ENCODE measurements around the gene SPINK7.

DNA sequence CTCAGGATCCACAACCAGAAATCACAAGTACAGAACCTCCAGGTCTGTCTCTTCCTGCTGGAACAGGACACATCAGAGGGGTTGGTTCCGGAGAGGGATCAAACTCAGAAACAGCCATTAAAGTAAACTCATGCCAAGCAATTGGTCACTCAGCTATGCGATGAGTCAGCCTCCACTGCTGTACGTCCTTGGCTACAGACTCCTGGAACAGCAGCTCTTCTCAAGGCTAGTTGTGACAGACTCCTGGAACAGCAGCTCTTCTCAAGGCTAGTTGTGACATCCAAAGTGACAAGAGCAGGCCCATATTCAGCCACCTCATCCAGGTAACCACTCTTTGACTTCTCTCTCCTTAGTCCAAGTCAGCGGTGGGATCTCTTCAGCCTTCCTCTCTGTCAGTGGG lies 43.7 kb upstream of the SPINK7 start, which contains the start of gene SPINK13:
- TF ChIP-seq GATA2 (IDR thresholded peaks at IDR 0.05; ENCODE audit: low read depth, low read length) (no peak), GATA3 (IDR thresholded peaks at IDR 0.05; ENCODE audit: low read depth, low read length) (no peak)

Measured in SH-SY5Y (cell line).